Measurements from ENCODE around the gene PCDHGC5. TPM values are rescaled to one million over a fixed set of nuclear protein-coding genes. Genes with fewer than 3 reads are reported as not detected.
A peak's percentile ranks its signal among the peaks of the same experiment; 100 is the strongest.

Gene PCDHGC5
- total RNA-seq, 2 donors from 2014 or later: 0.32 to 0.64 TPM

- no peaks in the 10 kb centered on the region for H3K9me3 ChIP-seq
- no peaks in the 10 kb centered on the region for H3K27me3 ChIP-seq
- intact Hi-C loops (cut with DNase I): loop anchor here (5.0 kb wide), 1 partner anchor 42 kb away; no protein-coding TSS in a partner anchor
- TF ChIP-seq, protein P1, sequence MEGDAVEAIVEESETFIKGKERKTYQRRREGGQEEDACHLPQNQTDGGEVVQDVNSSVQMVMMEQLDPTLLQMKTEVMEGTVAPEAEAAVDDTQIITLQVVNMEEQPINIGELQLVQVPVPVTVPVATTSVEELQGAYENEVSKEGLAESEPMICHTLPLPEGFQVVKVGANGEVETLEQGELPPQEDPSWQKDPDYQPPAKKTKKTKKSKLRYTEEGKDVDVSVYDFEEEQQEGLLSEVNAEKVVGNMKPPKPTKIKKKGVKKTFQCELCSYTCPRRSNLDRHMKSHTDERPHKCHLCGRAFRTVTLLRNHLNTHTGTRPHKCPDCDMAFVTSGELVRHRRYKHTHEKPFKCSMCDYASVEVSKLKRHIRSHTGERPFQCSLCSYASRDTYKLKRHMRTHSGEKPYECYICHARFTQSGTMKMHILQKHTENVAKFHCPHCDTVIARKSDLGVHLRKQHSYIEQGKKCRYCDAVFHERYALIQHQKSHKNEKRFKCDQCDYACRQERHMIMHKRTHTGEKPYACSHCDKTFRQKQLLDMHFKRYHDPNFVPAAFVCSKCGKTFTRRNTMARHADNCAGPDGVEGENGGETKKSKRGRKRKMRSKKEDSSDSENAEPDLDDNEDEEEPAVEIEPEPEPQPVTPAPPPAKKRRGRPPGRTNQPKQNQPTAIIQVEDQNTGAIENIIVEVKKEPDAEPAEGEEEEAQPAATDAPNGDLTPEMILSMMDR (IDR thresholded peaks at IDR 0.05): peak; percentile 26
- H3K4me1 ChIP-seq: no peaks in the 10 kb centered on the region
- peak within 1 kb of the TSS; percentile 55 for H3K27ac ChIP-seq
- H3K36me3 ChIP-seq: no peaks in the 10 kb centered on the region
- peak; percentile 90 for DNase-seq
- peak within 1 kb of the TSS; percentile 46 for H3K4me3 ChIP-seq
- H3K9ac ChIP-seq (ENCODE audit: low read depth in 2 of 2, low read length in 2 of 2): peak within 1 kb of the TSS; percentile 72 to 79
Observed at GRCh38 chr5:141475625-141476131, 13.2 kb upstream of the PCDHGC5 start, which contains the start of gene PCDHGC3. TSS of gene PCDHGC3 (plus strand) at chr5:141475966. CDS start at chr5:141476117, 151 bp downstream.

- H3K9me3 ChIP-seq: no peaks in the 10 kb centered on the region
- peak overlapping the region; percentile 72 to 79 for H3K9ac ChIP-seq (ENCODE audit: low read depth in 2 of 2, low read length in 2 of 2)
- H3K27me3 ChIP-seq: no peaks in the 10 kb centered on the region
- H3K4me1 ChIP-seq: no peaks in the 10 kb centered on the region
- no peaks in the 10 kb centered on the region for H3K36me3 ChIP-seq
- TF ChIP-seq, protein P1 (IDR thresholded peaks at IDR 0.05): no peak
- intact Hi-C loops (cut with DNase I): loop anchor here (5.0 kb wide), 1 partner anchor 41 kb away; no protein-coding TSS in a partner anchor
- H3K4me3 ChIP-seq: peak overlapping the region; percentile 46
- peak; percentile 63 for DNase-seq
- peak overlapping the region; percentile 55 for H3K27ac ChIP-seq
Observed at GRCh38 chr5:141476132-141476911, 12.6 kb upstream of the PCDHGC5 start.

GRCh38 chr5:141477044-141477575 lies 11.8 kb upstream of the PCDHGC5 start:
- H3K36me3 ChIP-seq: no peaks in the 10 kb centered on the region
- no peak for DNase-seq
- H3K4me3 ChIP-seq: peak overlapping the region; percentile 46
- no peaks in the 10 kb centered on the region for H3K9me3 ChIP-seq
- H3K27me3 ChIP-seq: no peaks in the 10 kb centered on the region
- intact Hi-C loops (cut with DNase I): loop anchor here (5.0 kb wide), 1 partner anchor 40 kb away; no protein-coding TSS in a partner anchor
- no peaks in the 10 kb centered on the region for H3K4me1 ChIP-seq
- H3K27ac ChIP-seq: no peak overlapping the region
- TF ChIP-seq, protein P1 (IDR thresholded peaks at IDR 0.05): no peak
- peak overlapping the region; percentile 72 to 79 for H3K9ac ChIP-seq (ENCODE audit: low read depth in 2 of 2, low read length in 2 of 2)

DNA sequence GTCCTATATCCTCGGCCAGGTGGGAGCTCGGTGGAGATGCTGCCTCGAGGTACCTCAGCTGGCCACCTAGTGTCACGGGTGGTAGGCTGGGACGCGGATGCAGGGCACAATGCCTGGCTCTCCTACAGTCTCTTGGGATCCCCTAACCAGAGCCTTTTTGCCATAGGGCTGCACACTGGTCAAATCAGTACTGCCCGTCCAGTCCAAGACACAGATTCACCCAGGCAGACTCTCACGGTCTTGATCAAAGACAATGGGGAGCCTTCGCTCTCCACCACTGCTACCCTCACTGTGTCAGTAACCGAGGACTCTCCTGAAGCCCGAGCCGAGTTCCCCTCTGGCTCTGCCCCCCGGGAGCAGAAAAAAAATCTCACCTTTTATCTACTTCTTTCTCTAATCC lies 11.1 kb upstream of the PCDHGC5 start:
- intact Hi-C loops (cut with DNase I): loop anchor here (5.0 kb wide), 1 partner anchor 39 kb away; no protein-coding TSS in a partner anchor
- DNase-seq: no peak
- no peak overlapping the region for H3K9ac ChIP-seq (ENCODE audit: low read depth in 2 of 2, low read length in 2 of 2)
- H3K27me3 ChIP-seq: no peaks in the 10 kb centered on the region
- no peaks in the 10 kb centered on the region for H3K36me3 ChIP-seq
- no peaks in the 10 kb centered on the region for H3K4me1 ChIP-seq
- no peak overlapping the region for H3K27ac ChIP-seq
- no peak overlapping the region for H3K4me3 ChIP-seq
- TF ChIP-seq, protein P1 (IDR thresholded peaks at IDR 0.05): no peak
- H3K9me3 ChIP-seq: no peaks in the 10 kb centered on the region

- intact Hi-C loops (cut with DNase I): loop anchor here (5.0 kb wide), 1 partner anchor 39 kb away; no protein-coding TSS in a partner anchor
- TF ChIP-seq, protein P1 (IDR thresholded peaks at IDR 0.05): peak; percentile 43
- Histone ChIP-seq H3K9me3 (no peaks in the 10 kb centered on the region), H3K4me1 (no peaks in the 10 kb centered on the region), H3K4me3 (peak overlapping the region; percentile 18), H3K27me3 (no peaks in the 10 kb centered on the region), H3K9ac (ENCODE audit: low read depth in 2 of 2, low read length in 2 of 2) (no peak overlapping the region), H3K27ac (no peak overlapping the region), H3K36me3 (no peaks in the 10 kb centered on the region)
- peak; percentile 85 for DNase-seq
Observed at GRCh38 chr5:141478321-141478945, 10.4 kb upstream of the PCDHGC5 start.

All from colonic mucosa (tissue), 4 donors.